ENCODE results near the gene MSANTD7. TPM values are rescaled to one million over a fixed set of nuclear protein-coding genes. Genes with fewer than 3 reads are reported as not detected.

MSANTD7 gene
- polyA plus RNA-seq, 1 donor (not counting 4 experiments of a cell fraction or from before 2014, with no cell fraction given), result 8.6 TPM

DNA sequence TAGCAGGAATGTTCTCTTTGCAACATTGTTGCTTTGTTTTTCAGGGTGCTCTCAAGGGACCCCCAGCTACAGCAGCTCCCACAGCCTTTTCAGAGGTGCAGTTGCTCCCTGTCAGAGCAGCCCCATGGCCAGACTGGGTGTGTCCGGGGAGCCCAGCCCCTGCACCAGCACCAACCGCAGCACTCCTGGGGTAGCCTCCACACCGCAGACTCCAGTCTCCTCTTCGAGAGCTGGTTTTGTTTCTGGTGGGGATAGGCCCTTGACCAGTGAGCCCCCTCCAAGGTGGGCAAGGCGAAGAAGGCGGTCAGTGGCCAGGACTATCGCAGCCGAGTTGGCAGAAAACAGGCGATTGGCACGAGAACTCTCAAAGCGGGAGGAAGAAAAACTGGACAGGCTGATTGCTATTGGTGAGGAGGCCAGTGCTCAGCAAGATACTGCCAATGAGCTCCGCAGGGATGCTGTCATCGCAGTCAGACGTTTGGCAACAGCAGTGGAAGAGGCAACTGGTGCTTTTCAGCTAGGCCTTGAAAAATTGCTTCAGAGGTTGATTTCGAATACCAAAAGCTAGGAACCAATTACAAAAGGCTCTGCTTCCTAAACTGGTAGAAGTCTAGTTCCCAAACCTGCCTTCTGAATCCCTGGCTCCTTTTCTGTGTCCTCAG is 5.4 kb downstream of the MSANTD7 start:
- no peaks in the 10 kb centered on the region for H3K27me3 ChIP-seq (ENCODE audit: control insufficient read depth, extremely low read depth, insufficient read depth, low read length)
- H3K4me3 ChIP-seq (ENCODE audit: control insufficient read depth in 2 of 3, extremely low read depth in 1 of 3, insufficient read depth in 2 of 3, low read depth in 1 of 3, low read length in 3 of 3), result no peak overlapping the region
- H4K20me1 ChIP-seq (ENCODE audit: control insufficient read depth, extremely low read depth, insufficient read depth, low read length), result no peaks in the 10 kb centered on the region
- H3K27ac ChIP-seq (ENCODE audit: control insufficient read depth, insufficient read depth, low read length), result no peak overlapping the region
- peaks cover 49% of the 10 kb centered on the region for H3K79me2 ChIP-seq (ENCODE audit: control insufficient read depth, insufficient read depth, low read length)
- DNase-seq (ENCODE audit: low read depth, low spot score) (no peak), FAIRE-seq (no peak)
- no peak overlapping the region for H3K9ac ChIP-seq (ENCODE audit: control insufficient read depth, extremely low read depth, insufficient read depth, low read length)
- H3K9me3 ChIP-seq (ENCODE audit: control insufficient read depth, low read depth, low read length), result no peaks in the 10 kb centered on the region
- peaks cover 15 to 31% of the 10 kb centered on the region in 2 experiments for H3K36me3 ChIP-seq (ENCODE audit: control insufficient read depth in 2 of 2, extremely low read depth in 1 of 2, insufficient read depth in 2 of 2, low read length in 2 of 2)
- no peak overlapping the region for H2AFZ ChIP-seq (ENCODE audit: control insufficient read depth, low read length)
- dilution Hi-C loops (cut with MboI; ENCODE audit: extremely low pct_ligation_motif_present, low sequenced_read_pairs), result no loop called here
- H3K4me1 ChIP-seq (ENCODE audit: control insufficient read depth, extremely low read depth, insufficient read depth, low read length), result peaks cover 5% of the 10 kb centered on the region
- no peaks in the 10 kb centered on the region for H3K9me1 ChIP-seq (ENCODE audit: control insufficient read depth, extremely low read depth, insufficient read depth, low read length)
- no peak overlapping the region for H3K4me2 ChIP-seq (ENCODE audit: control insufficient read depth, extremely low read depth, insufficient read depth, low read depth, low read length)
- no peak for TF ChIP-seq EZH2 (IDR thresholded peaks at IDR 0.05; ENCODE audit: low read length)
- TF ChIP-seq, protein P1, sequence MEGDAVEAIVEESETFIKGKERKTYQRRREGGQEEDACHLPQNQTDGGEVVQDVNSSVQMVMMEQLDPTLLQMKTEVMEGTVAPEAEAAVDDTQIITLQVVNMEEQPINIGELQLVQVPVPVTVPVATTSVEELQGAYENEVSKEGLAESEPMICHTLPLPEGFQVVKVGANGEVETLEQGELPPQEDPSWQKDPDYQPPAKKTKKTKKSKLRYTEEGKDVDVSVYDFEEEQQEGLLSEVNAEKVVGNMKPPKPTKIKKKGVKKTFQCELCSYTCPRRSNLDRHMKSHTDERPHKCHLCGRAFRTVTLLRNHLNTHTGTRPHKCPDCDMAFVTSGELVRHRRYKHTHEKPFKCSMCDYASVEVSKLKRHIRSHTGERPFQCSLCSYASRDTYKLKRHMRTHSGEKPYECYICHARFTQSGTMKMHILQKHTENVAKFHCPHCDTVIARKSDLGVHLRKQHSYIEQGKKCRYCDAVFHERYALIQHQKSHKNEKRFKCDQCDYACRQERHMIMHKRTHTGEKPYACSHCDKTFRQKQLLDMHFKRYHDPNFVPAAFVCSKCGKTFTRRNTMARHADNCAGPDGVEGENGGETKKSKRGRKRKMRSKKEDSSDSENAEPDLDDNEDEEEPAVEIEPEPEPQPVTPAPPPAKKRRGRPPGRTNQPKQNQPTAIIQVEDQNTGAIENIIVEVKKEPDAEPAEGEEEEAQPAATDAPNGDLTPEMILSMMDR (optimal IDR thresholded peaks at IDR 0.05 in 1 of 3, IDR thresholded peaks at IDR 0.05 in 1 of 3, conservative IDR thresholded peaks at IDR 0.05 in 1 of 3; ENCODE audit: extremely low read depth in 1 of 3, insufficient read depth in 2 of 3, low read length in 3 of 3), result no peak

DNA sequence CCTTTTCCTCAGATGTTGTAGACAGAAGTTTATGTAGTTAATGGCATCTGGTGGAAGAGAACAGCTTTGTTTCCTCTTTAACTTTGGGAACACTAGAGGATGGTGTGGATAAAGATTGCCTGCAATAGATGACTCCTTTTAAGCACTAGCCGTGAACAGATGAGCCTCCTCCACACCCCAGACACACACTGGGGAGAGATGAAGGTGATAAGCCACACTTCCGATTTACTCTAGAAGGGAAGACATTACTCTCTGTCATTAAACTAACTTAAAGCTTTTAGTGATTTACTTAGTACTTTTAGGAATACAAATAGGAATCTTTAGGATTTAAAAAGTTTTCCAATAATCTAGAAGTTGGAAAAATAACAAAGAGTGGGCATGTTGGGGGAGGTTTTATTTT is 6.8 kb downstream of the MSANTD7 start:
- peaks cover 34% of the 10 kb centered on the region for H3K79me2 ChIP-seq (ENCODE audit: control insufficient read depth, insufficient read depth, low read length)
- no peak overlapping the region for H3K27ac ChIP-seq (ENCODE audit: control insufficient read depth, insufficient read depth, low read length)
- no peak overlapping the region for H3K9ac ChIP-seq (ENCODE audit: control insufficient read depth, extremely low read depth, insufficient read depth, low read length)
- H3K4me2 ChIP-seq (ENCODE audit: control insufficient read depth, extremely low read depth, insufficient read depth, low read depth, low read length), result no peak overlapping the region
- H3K9me3 ChIP-seq (ENCODE audit: control insufficient read depth, low read depth, low read length), result no peaks in the 10 kb centered on the region
- H3K4me1 ChIP-seq (ENCODE audit: control insufficient read depth, extremely low read depth, insufficient read depth, low read length), result no peaks in the 10 kb centered on the region
- peaks cover 15 to 39% of the 10 kb centered on the region in 2 experiments for H3K36me3 ChIP-seq (ENCODE audit: control insufficient read depth in 2 of 2, extremely low read depth in 1 of 2, insufficient read depth in 2 of 2, low read length in 2 of 2)
- no peak overlapping the region for H3K4me3 ChIP-seq (ENCODE audit: control insufficient read depth in 2 of 3, extremely low read depth in 1 of 3, insufficient read depth in 2 of 3, low read depth in 1 of 3, low read length in 3 of 3)
- DNase-seq (ENCODE audit: low read depth, low spot score) (no peak), FAIRE-seq (no peak)
- H2AFZ ChIP-seq (ENCODE audit: control insufficient read depth, low read length), result no peak overlapping the region
- no peaks in the 10 kb centered on the region for H4K20me1 ChIP-seq (ENCODE audit: control insufficient read depth, extremely low read depth, insufficient read depth, low read length)
- TF ChIP-seq, protein P1 (optimal IDR thresholded peaks at IDR 0.05 in 1 of 3, IDR thresholded peaks at IDR 0.05 in 1 of 3, conservative IDR thresholded peaks at IDR 0.05 in 1 of 3; ENCODE audit: extremely low read depth in 1 of 3, insufficient read depth in 2 of 3, low read length in 3 of 3), result no peak
- no peak for TF ChIP-seq EZH2 (IDR thresholded peaks at IDR 0.05; ENCODE audit: low read length)
- H3K9me1 ChIP-seq (ENCODE audit: control insufficient read depth, extremely low read depth, insufficient read depth, low read length), result no peaks in the 10 kb centered on the region
- H3K27me3 ChIP-seq (ENCODE audit: control insufficient read depth, extremely low read depth, insufficient read depth, low read length), result no peaks in the 10 kb centered on the region
- dilution Hi-C loops (cut with MboI; ENCODE audit: extremely low pct_ligation_motif_present, low sequenced_read_pairs), result no loop called here

Data from keratinocyte (primary cell).